ENCODE results near the gene ZNF831. TPM values are rescaled to one million over a fixed set of nuclear protein-coding genes. Genes with fewer than 3 reads are reported as not detected.

The ZNF831 gene
- total RNA-seq, 2 experiments from 2014 or later: 5.4 to 5.8 TPM

DNA sequence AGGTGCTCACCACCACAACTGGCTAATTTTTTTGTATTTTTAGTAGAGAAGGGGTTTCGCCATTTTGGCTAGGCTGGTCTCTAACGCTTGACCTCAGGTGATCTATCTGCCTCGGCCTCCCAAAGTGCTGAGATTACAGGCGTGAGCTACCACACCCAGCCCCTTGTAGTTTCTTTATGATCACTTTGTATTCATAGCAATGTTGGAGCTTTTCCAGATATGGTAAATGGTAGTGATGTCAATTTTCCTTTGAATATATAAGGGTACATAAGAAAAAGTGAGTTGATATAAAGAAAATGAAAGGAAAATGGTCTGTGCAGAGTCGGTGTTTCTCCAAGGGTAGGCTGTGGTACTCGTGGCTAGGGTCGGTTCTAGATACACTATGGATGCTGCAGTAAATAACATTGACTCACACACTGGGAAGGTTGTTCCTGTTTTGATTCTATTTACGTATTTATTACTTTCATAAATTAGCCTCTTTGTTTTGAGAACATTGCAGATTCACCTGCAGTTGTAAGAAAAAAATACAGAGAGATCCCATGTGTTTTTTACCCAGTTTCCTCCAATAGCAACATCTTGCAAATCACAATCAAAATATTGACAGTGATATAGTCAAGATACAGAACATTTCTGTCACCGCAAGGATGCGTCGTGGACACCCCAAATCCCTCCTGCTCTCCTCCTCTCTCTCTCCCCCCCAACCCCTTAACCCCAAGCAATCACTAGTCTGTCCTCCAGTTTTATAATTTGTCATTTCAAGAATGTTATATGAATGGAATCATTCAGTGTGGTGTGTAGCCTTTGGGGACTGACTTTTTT lies 2.5 kb downstream of the ZNF831 start:
- CTCF ChIA-PET: interaction anchor here (1.0 to 1.8 kb wide), 6 partner anchors 11 to 78 kb away, joined by 3 to 6 read pairs (median 4); no protein-coding TSS in a partner anchor
- POLR2A ChIA-PET: interaction anchor here (0.5 to 2.1 kb wide), 5 partner anchors 9 to 20 kb away, joined by 3 to 6 read pairs (median 4); no protein-coding TSS in a partner anchor

DNA sequence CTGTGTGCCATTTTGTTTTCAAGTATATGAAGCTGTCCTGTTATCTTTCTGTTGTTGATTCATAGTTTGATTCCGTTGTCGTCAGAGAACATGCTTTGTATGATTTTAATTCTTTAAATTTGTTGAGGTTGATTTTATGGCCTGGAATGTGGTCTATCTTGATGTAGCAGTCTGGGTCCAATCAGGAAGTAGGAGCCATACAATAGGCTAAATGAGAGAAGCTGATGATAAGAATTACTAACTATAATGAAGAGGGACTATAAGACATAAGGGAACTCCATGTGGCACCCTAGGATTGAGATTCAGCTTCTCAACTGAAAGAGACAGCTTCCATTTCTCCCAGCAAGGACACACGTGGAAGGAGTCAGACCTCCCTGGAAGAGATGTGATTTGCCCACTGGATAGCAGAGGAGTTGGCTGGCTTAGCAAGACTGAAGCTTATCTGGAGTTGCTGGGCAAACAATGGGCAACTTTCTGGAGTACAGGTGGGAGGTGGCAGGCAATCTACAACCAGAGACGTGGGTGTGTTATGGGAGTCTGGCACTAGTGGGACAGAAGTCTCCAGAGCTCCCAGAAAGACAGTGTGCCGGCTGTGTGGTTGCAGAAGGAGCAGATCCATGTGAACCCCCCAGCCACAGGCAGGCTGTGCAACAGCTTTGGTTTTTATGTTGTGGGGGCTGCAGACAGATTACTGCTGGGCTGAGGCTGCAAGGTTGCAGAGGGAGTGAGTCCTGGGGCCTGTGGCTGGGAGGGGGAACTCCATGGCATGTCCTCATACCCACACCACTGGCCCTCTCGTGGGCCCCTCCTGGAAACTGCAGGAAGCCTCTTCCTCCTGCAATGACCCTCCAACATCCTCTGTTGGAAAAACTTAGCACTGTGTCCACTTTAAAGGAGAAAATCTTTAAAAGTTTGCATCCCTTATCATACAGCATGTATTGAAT lies 7.1 kb downstream of the ZNF831 start:
- ChIA-PET POLR2A (interaction anchor here (0.5 kb wide), 1 partner anchor 520 kb away, joined by 3 read pairs; the partner anchor contains the start of gene STX16), CTCF (interaction anchor here (0.6 to 1.4 kb wide), 4 partner anchors 19 to 251 kb away, joined by 3 to 5 read pairs (median 4); no protein-coding TSS in a partner anchor)

- ChIA-PET POLR2A (no interaction called here), CTCF (no interaction called here)
These were observed 8.4 kb downstream of the ZNF831 start for GRCh38 chr20:59171986-59172385.

GRCh38 chr20:59173938-59174491 lies 10.4 kb downstream of the ZNF831 start:
- CTCF ChIA-PET: interaction anchor here (1.3 to 2.0 kb wide), 2 partner anchors 33 to 86 kb away, joined by 3 to 7 read pairs; no protein-coding TSS in a partner anchor
- POLR2A ChIA-PET: no interaction called here

GRCh38 chr20:59175002-59175401 lies 11.4 kb downstream of the ZNF831 start:
- POLR2A ChIA-PET: interaction anchor here (0.5 to 0.7 kb wide), 4 partner anchors 9 to 524 kb away, joined by 3 to 17 read pairs (median 6); no protein-coding TSS in a partner anchor
- CTCF ChIA-PET: interaction anchor here (1.1 kb wide), 1 partner anchor 15 kb away, joined by 3 read pairs; no protein-coding TSS in a partner anchor

DNA sequence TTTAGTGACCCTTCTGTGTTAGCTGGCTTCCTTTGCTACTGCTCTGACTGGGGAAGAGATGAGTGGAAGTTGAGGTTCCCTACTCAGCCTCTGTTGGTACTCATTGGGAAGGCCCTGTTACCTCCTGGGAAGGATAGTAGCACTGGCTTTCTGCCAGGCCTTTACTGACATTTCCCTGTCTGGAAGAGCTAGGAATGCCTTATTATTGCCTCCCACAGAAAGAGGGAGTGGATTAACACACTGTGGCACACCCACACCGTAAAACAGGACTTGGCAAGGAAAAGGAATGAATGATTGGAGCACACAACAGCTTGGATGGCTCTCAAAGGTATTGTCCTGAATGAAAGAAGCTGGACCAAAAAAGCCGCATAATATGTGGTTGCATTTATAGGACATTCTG lies 12.2 kb downstream of the ZNF831 start:
- POLR2A ChIA-PET: interaction anchor here (0.7 kb wide), 1 partner anchor 10 kb away, joined by 4 read pairs; no protein-coding TSS in a partner anchor

GRCh38 chr20:59176812-59177211 lies 13.2 kb downstream of the ZNF831 start:
- POLR2A ChIA-PET: interaction anchor here (1.5 kb wide), 1 partner anchor 12 kb away, joined by 7 read pairs; the partner anchor contains the start of gene ZNF831

More for the DNA sequence above, 12.2 kb downstream of the ZNF831 start:
- CTCF ChIA-PET: interaction anchor here (1.1 kb wide), 1 partner anchor 16 kb away, joined by 3 read pairs; no protein-coding TSS in a partner anchor

GRCh38 chr20:59177266-59178250 lies 13.9 kb downstream of the ZNF831 start:
- ChIA-PET CTCF (interaction anchor here (1.0 to 2.3 kb wide), 6 partner anchors 12 to 31 kb away, joined by 3 to 6 read pairs (median 4); no protein-coding TSS in a partner anchor), POLR2A (interaction anchor here (0.9 to 1.5 kb wide), 2 partner anchors 13 to 18 kb away, joined by 7 read pairs; partner anchors contain the start of gene ZNF831)

More at GRCh38 chr20:59176812-59177211, 13.2 kb downstream of the ZNF831 start:
- CTCF ChIA-PET: interaction anchor here (1.5 to 1.8 kb wide), 2 partner anchors 11 to 30 kb away, joined by 4 to 6 read pairs; no protein-coding TSS in a partner anchor

- ChIA-PET POLR2A (interaction anchor here (0.6 kb wide), 1 partner anchor 10 kb away, joined by 4 read pairs; no protein-coding TSS in a partner anchor), CTCF (interaction anchor here (1.4 to 2.3 kb wide), 3 partner anchors 16 to 28 kb away, joined by 4 to 6 read pairs (median 5); no protein-coding TSS in a partner anchor)
These were observed 15.5 kb downstream of the ZNF831 start for GRCh38 chr20:59178983-59179595.

GRCh38 chr20:59179988-59180387 lies 16.4 kb downstream of the ZNF831 start:
- CTCF ChIA-PET: no interaction called here
- POLR2A ChIA-PET: no interaction called here

DNA sequence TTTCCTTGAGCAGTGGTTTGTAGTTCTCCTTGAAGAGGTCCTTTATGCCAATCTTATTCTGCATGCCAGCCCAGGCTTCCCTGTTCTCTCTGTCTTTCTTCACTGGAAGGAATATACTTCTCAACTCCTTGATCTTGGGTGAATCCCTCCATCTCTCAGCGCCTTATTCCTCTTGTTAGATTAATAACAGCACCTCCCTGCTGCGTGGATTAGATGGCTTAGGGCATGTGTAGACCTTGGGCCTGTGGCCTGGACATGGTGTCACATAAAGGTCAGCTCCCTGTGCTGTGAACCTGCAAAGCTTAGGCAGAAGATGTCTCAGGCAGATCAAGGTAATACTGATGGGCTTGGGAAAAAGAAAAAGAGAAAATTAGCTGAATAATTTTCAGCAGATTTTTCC lies 18.3 kb downstream of the ZNF831 start:
- ChIA-PET POLR2A (interaction anchor here (0.6 kb wide), 2 partner anchors 59 to 200 kb away, joined by 3 to 9 read pairs; no protein-coding TSS in a partner anchor), CTCF (interaction anchor here (1.1 kb wide), 1 partner anchor 26 kb away, joined by 3 read pairs; no protein-coding TSS in a partner anchor)

GRCh38 chr20:59182401-59183044 lies 18.9 kb downstream of the ZNF831 start:
- CTCF ChIA-PET: interaction anchor here (1.1 kb wide), 1 partner anchor 25 kb away, joined by 3 read pairs; no protein-coding TSS in a partner anchor

GRCh38 chr20:59183751-59184150 lies 20.1 kb downstream of the ZNF831 start:
- CTCF ChIA-PET: interaction anchor here (0.8 kb wide), 1 partner anchor 30 kb away, joined by 3 read pairs; no protein-coding TSS in a partner anchor

More at GRCh38 chr20:59182401-59183044, 18.9 kb downstream of the ZNF831 start:
- POLR2A ChIA-PET: interaction anchor here (0.6 kb wide), 1 partner anchor 60 kb away, joined by 3 read pairs; no protein-coding TSS in a partner anchor

GRCh38 chr20:59184880-59185447 lies 21.3 kb downstream of the ZNF831 start:
- POLR2A ChIA-PET: no interaction called here

More at GRCh38 chr20:59183751-59184150, 20.1 kb downstream of the ZNF831 start:
- POLR2A ChIA-PET: no interaction called here

GRCh38 chr20:59185809-59186208 lies 22.2 kb downstream of the ZNF831 start:
- ChIA-PET CTCF (interaction anchor here (0.5 kb wide), 1 partner anchor 749 kb away, joined by 3 read pairs; no protein-coding TSS in a partner anchor), POLR2A (no interaction called here)

More at GRCh38 chr20:59184880-59185447, 21.3 kb downstream of the ZNF831 start:
- CTCF ChIA-PET: no interaction called here

- POLR2A ChIA-PET: no interaction called here
- CTCF ChIA-PET: interaction anchor here (1.1 kb wide), 1 partner anchor 102 kb away, joined by 5 read pairs; no protein-coding TSS in a partner anchor
These were observed 26.8 kb downstream of the ZNF831 start for GRCh38 chr20:59190466-59190865.
